Measurements from ENCODE around the gene FAM83F.

The FAM83F gene

DNA sequence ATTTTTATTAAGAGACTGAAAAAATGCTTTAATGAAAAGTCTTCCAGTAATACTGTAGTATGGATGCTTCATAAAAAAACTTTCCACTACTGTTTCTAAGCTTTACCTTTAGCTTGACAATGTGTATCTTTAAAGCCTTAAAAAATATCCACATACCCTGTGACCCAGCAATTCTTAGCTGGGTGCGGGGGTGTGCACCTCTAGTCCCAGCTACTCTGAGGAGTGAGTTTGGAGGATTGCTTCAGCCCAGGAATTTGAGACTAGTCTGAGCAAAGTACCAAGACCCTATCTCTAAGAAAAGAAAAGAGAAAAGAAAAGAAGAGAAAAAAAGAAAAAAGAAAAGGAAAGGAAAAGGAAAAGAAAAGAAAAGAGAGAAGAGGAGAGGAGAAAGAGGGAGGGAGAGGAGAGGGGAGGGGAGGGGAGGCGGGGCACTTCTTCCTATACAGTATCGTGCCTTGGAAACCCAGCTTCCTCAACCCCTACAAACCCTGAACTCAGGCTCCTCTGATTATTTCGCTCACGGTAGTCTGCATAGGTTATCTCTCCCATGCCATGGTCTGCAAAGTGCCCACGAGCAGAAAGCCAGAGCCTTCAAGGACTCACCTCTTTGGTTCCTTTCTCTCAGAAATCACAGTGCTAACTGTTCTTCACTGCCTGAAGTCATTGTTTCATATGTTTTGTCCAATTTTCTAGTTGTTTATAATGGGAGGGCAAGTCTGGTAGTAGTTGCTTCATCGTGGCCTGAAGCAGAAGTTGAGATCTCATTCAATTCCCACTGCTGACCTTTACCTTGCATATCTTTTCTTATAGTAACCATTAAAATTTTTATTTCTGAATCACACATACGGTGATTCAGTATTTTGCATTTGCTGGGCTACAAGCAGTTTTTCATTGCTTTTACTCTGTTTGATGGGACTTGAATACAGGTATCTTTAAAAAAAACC, 82.2 kb downstream of the FAM83F start:
- DNase-seq: no peak

GRCh38 chr22:40077646-40078016, 82.9 kb downstream of the FAM83F start:
- no peak for DNase-seq

DNA sequence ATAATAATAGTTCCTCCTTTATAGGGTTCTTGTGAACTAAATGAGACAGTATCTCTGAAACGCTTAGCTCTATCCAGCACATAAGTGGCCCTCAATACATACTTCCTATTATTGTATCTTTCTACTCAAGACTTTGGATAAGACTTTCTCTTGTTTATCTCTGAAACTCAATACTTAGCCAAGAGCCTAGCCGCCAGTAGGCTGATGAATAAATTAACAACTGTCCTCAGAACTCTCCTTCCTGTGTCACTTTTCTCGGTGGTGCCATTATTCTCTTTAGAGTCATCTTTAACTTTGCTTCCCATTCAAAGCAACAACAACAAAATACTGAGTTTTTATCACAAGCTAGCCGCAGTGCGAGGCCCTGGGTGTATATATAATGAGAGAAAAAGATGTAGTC, 86.9 kb downstream of the FAM83F start:
- DNase-seq: no peak

DNA sequence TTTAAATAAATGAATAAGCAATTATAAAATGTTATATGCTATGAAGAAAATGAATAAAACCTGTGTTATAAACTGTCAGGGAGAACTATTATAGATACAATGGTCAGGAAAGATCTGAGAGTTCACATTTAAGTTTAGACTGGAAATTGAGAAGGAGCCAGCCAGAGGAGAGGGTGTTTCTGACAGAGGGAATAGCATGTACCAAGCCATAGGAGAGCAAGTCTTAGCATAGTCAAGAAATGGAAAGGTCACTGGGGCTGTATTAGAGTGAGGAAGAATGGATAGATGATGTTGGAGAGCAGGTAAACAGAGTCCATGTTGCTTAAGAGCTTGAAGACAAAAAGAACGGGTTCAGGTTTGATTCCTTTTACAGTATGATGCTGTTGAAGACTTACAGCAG, 87.4 kb downstream of the FAM83F start:
- no peak for DNase-seq

GRCh38 chr22:40083794-40084193, 89.0 kb downstream of the FAM83F start:
- no peak for DNase-seq

DNA sequence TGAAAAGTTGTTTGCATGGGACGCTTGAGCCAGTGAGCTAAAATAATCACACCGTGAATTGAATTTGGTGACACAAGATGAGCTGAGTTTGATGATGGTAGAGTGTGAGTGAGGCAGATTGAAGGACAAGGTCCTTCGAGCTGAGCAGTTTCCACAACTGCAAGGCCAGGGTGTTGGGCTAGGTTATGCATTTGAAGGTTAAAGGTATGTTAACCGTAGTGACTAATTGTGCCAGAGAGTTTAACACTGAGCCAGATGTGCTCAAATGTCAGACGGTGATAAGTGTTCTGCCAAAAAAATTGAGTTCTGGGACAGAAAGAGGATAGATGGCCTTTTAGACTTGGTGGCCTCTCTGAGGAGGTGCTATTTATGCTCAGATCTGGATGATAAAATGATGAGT, 89.5 kb downstream of the FAM83F start:
- DNase-seq: no peak

DNA sequence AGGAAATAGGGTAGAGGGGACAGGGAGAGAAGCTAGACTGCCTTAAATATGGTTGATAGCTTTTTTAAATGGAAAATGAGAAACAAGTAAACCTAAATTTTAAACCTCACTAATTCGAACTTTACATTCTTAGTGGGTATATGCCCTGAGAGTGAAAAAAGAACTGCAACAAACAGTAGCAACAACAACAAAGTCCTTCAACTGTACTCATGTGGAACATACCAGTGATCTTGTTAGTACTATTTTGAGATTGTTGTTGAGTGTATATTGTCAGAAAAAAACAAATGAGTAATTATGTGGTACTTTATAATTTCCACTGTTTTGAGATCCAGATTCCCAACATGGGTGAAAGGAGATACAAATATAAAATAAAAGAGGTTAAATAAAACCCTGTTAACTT, 94.1 kb downstream of the FAM83F start:
- no peak for DNase-seq
